Activated CD4-positive, CD25-positive, alpha-beta regulatory T cell treated with anti-CD3 and anti-CD28 coated beads, Interleukin-2, amount 50 U/mL, for 72 hours (primary cell): ENCODE results near the gene IFNL2.
"Not testable (repeated sequence)": the region's sequence is repeated elsewhere in the genome, so short reads cannot be mapped to it uniquely, and the experiment has no call there.

Experiments
- DNase-seq: peaks from one replicate; pipeline ENCODE4 v3.0.0; 2021

The IFNL2 gene

GRCh38 chr19:39253374-39254149 lies 14.6 kb upstream of the IFNL2 start:
- no peak for DNase-seq

GRCh38 chr19:39254531-39255345 lies 13.5 kb upstream of the IFNL2 start:
- no peak for DNase-seq

GRCh38 chr19:39257227-39257626 lies 11.0 kb upstream of the IFNL2 start:
- no peak for DNase-seq

- DNase-seq, result no peak
These were observed 6.5 kb upstream of the IFNL2 start for GRCh38 chr19:39261704-39262103.

GRCh38 chr19:39262496-39262895 lies 5.7 kb upstream of the IFNL2 start:
- DNase-seq, result no peak

- DNase-seq, result no peak
These were observed 4.3 kb upstream of the IFNL2 start for GRCh38 chr19:39263912-39264305.

GRCh38 chr19:39264306-39265290 lies 3.6 kb upstream of the IFNL2 start:
- DNase-seq, result no peak

GRCh38 chr19:39265321-39265916 lies 2.8 kb upstream of the IFNL2 start:
- DNase-seq, result no peak

- DNase-seq, result not testable (repeated sequence)
These were observed 481 bp downstream of the IFNL2 start for GRCh38 chr19:39268531-39269223.

GRCh38 chr19:39269369-39269768 lies 1.2 kb downstream of the IFNL2 start:
- DNase-seq, result not testable (repeated sequence)

GRCh38 chr19:39270036-39270871 lies 2.1 kb downstream of the IFNL2 start:
- no peak for DNase-seq

- DNase-seq, result not testable (repeated sequence)
These were observed 5.7 kb downstream of the IFNL2 start for GRCh38 chr19:39273859-39274258.

- DNase-seq, result no peak
These were observed 7.4 kb downstream of the IFNL2 start for GRCh38 chr19:39275578-39275977.

GRCh38 chr19:39276740-39277139 lies 8.5 kb downstream of the IFNL2 start:
- DNase-seq, result no peak

- DNase-seq, result no peak
These were observed 9.4 kb downstream of the IFNL2 start for GRCh38 chr19:39277598-39277997.

- DNase-seq, result no peak
These were observed 13.8 kb downstream of the IFNL2 start for GRCh38 chr19:39282021-39282420.

GRCh38 chr19:39284032-39284431 lies 15.8 kb downstream of the IFNL2 start:
- no peak for DNase-seq

GRCh38 chr19:39293394-39293793 lies 25.2 kb downstream of the IFNL2 start:
- no peak for DNase-seq

- no peak for DNase-seq
These were observed 28.0 kb downstream of the IFNL2 start, which contains the start of gene IFNL1 for GRCh38 chr19:39296055-39296645. Gene IFNL1, plus strand, starts transcription at chr19:39296407. Its CDS starts 15 bp downstream, at chr19:39296422.

GRCh38 chr19:39296906-39297305 lies 28.7 kb downstream of the IFNL2 start:
- no peak for DNase-seq
